Measurements from ENCODE around the gene CTBP2.

CTBP2 gene

DNA sequence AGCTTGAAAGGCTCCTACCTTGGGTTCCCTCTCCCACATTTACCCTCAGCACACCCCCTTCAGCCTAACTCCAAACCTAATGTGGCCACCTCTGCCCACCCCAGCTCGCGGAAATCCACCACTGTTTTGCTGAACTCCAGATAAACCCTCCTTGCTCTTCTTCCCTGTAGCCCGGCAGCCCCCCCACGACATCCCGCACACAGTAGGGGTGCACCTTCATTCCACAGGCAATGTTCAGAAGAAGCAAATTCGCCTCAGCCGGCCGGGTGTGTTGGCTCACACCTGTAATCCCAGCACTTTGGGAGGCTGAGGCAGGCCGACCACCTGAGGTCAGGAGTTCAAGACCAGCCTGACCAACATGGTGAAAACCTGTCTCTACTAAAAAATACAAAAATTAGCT, 17.4 kb downstream of the CTBP2 start:
- Histone ChIP-seq H3K36me3 (replicated peaks; ENCODE audit: insufficient read depth, low read length) (no peaks in the 10 kb centered on the region), H3K9ac (ENCODE audit: low read length) (no peak overlapping the region), H3K27ac (ENCODE audit: low read length) (no peak overlapping the region), H3K79me2 (ENCODE audit: low read length) (no peaks in the 10 kb centered on the region), H2AFZ (ENCODE audit: low read length) (no peak overlapping the region), H3K9me2 (replicated peaks; ENCODE audit: insufficient read depth, low read length) (no peaks in the 10 kb centered on the region), H4K20me1 (ENCODE audit: insufficient read depth, low read length) (no peaks in the 10 kb centered on the region), H3K4me2 (ENCODE audit: low read depth, low read length) (no peak overlapping the region), H3K4me1 (ENCODE audit: low read length) (no peaks in the 10 kb centered on the region), H3F3A (ENCODE audit: insufficient read depth, low read length) (no peaks in the 10 kb centered on the region), H3K4me3 (ENCODE audit: low read length) (no peak overlapping the region), H3K27me3 (replicated peaks; ENCODE audit: insufficient read depth, low read length) (peaks cover 75% of the 10 kb centered on the region), H3K9me3 (replicated peaks; ENCODE audit: insufficient read depth, low read length) (no peaks in the 10 kb centered on the region)
- DNase-seq: no peak
- TF ChIP-seq, protein P1, sequence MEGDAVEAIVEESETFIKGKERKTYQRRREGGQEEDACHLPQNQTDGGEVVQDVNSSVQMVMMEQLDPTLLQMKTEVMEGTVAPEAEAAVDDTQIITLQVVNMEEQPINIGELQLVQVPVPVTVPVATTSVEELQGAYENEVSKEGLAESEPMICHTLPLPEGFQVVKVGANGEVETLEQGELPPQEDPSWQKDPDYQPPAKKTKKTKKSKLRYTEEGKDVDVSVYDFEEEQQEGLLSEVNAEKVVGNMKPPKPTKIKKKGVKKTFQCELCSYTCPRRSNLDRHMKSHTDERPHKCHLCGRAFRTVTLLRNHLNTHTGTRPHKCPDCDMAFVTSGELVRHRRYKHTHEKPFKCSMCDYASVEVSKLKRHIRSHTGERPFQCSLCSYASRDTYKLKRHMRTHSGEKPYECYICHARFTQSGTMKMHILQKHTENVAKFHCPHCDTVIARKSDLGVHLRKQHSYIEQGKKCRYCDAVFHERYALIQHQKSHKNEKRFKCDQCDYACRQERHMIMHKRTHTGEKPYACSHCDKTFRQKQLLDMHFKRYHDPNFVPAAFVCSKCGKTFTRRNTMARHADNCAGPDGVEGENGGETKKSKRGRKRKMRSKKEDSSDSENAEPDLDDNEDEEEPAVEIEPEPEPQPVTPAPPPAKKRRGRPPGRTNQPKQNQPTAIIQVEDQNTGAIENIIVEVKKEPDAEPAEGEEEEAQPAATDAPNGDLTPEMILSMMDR (IDR thresholded peaks at IDR 0.05; ENCODE audit: low read length): no peak
- TF ChIP-seq EZH2 (optimal IDR thresholded peaks at IDR 0.05; ENCODE audit: low read depth, low read length) (no peak), EZH2phosphoT487 (IDR thresholded peaks at IDR 0.05; ENCODE audit: low read length) (no peak)

DNA sequence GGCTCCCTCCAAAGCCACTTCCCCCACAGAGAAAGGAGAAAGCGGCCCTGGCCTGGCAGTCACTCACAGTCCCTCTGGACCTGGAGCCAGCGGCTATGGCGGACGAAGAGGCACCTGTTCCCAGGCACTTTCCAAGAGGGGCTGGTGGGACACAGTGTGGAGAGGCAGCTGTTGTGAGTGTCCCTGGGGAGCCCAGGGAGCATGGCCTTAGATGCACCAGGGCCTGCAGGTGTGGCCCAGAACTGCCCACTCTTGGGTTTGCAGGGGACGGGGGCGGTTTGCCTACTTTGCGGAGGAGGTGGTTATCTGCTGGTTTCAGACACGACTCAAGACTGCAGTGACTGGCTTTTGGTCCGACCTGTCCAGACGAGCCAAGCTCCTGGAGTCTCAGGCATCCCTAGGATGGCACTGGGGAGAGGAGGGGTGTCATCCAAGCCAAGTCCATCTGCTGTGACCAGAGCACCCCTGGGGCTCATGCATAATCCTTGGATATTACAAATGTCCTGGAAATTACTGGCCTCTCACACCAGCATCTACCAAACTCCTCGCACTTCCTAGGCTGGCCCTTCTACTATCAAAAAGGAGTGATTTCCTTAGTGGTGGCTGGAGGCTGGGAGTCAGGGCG, 18.4 kb downstream of the CTBP2 start:
- Histone ChIP-seq H3K4me1 (ENCODE audit: low read length) (no peaks in the 10 kb centered on the region), H3K79me2 (ENCODE audit: low read length) (no peaks in the 10 kb centered on the region)

DNA sequence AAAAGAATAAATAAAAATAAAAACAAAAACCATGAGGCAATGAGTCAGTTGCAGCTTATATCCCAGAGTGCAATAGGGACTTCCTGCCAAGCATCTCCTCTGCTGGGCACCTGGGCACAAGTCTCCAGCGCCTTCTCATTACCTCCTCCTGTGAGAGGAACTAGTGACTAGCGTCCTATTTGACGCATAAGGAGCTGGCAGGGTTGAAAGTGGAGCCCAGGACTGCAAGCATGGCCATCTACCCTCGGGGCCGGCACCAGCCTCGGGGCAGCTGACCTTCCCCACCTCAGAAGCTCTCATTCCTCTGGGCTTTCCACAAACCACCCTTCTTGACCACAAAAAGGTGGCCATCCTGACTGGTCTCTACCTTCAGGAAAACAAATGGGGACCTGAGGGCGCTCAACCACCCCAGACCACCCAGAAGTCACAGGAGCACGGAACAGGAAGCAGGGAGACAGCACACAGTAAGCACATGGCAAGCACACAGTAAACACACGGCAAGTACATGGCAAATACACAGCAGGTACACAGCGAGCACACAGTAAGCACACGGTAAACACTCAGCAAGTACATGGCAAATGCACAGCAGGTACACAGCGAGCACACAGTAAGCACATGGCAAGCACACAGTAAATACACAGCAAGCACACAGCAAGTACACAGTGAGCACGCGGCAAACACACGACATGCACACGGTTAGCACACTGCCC, 19.1 kb downstream of the CTBP2 start:
- TF ChIP-seq, protein P1 (IDR thresholded peaks at IDR 0.05; ENCODE audit: low read length): no peak
- no peak for TF ChIP-seq EZH2 (optimal IDR thresholded peaks at IDR 0.05; ENCODE audit: low read depth, low read length)
- TF ChIP-seq EZH2phosphoT487 (IDR thresholded peaks at IDR 0.05; ENCODE audit: low read length): no peak
- no peak overlapping the region for H3K9ac ChIP-seq (ENCODE audit: low read length)
- H3K79me2 ChIP-seq (ENCODE audit: low read length): no peaks in the 10 kb centered on the region
- no peaks in the 10 kb centered on the region for H3K36me3 ChIP-seq (replicated peaks; ENCODE audit: insufficient read depth, low read length)
- H3K4me1 ChIP-seq (ENCODE audit: low read length): no peaks in the 10 kb centered on the region
- H4K20me1 ChIP-seq (ENCODE audit: insufficient read depth, low read length): no peaks in the 10 kb centered on the region
- H3K4me3 ChIP-seq (ENCODE audit: low read length): no peak overlapping the region
- DNase-seq: no peak
- H3K4me2 ChIP-seq (ENCODE audit: low read depth, low read length): no peak overlapping the region
- no peaks in the 10 kb centered on the region for H3K9me3 ChIP-seq (replicated peaks; ENCODE audit: insufficient read depth, low read length)
- no peaks in the 10 kb centered on the region for H3K9me2 ChIP-seq (replicated peaks; ENCODE audit: insufficient read depth, low read length)
- H3K27me3 ChIP-seq (replicated peaks; ENCODE audit: insufficient read depth, low read length): peaks cover 83% of the 10 kb centered on the region
- no peak overlapping the region for H2AFZ ChIP-seq (ENCODE audit: low read length)
- no peak overlapping the region for H3K27ac ChIP-seq (ENCODE audit: low read length)
- no peaks in the 10 kb centered on the region for H3F3A ChIP-seq (ENCODE audit: insufficient read depth, low read length)

More for the DNA sequence above, 18.4 kb downstream of the CTBP2 start:
- H3K4me3 ChIP-seq (ENCODE audit: low read length): no peak overlapping the region
- no peak overlapping the region for H3K9ac ChIP-seq (ENCODE audit: low read length)
- H3K36me3 ChIP-seq (replicated peaks; ENCODE audit: insufficient read depth, low read length): no peaks in the 10 kb centered on the region
- H2AFZ ChIP-seq (ENCODE audit: low read length): no peak overlapping the region
- no peak overlapping the region for H3K4me2 ChIP-seq (ENCODE audit: low read depth, low read length)
- H3F3A ChIP-seq (ENCODE audit: insufficient read depth, low read length): no peaks in the 10 kb centered on the region
- no peaks in the 10 kb centered on the region for H4K20me1 ChIP-seq (ENCODE audit: insufficient read depth, low read length)
- no peak overlapping the region for H3K27ac ChIP-seq (ENCODE audit: low read length)
- TF ChIP-seq EZH2 (optimal IDR thresholded peaks at IDR 0.05; ENCODE audit: low read depth, low read length): no peak
- TF ChIP-seq EZH2phosphoT487 (IDR thresholded peaks at IDR 0.05; ENCODE audit: low read length): no peak
- TF ChIP-seq, protein P1 (IDR thresholded peaks at IDR 0.05; ENCODE audit: low read length): no peak
- no peaks in the 10 kb centered on the region for H3K9me3 ChIP-seq (replicated peaks; ENCODE audit: insufficient read depth, low read length)
- DNase-seq: no peak
- no peaks in the 10 kb centered on the region for H3K9me2 ChIP-seq (replicated peaks; ENCODE audit: insufficient read depth, low read length)
- peaks cover 76% of the 10 kb centered on the region for H3K27me3 ChIP-seq (replicated peaks; ENCODE audit: insufficient read depth, low read length)

Measured in MM.1S (cell line).